Measurements from ENCODE around the gene CBLN3. TPM values are rescaled to one million over a fixed set of nuclear protein-coding genes. Genes with fewer than 3 reads are reported as not detected.

Gene CBLN3
- total RNA-seq, 2 donors from 2014 or later = 1.3 to 4.2 TPM

DNA sequence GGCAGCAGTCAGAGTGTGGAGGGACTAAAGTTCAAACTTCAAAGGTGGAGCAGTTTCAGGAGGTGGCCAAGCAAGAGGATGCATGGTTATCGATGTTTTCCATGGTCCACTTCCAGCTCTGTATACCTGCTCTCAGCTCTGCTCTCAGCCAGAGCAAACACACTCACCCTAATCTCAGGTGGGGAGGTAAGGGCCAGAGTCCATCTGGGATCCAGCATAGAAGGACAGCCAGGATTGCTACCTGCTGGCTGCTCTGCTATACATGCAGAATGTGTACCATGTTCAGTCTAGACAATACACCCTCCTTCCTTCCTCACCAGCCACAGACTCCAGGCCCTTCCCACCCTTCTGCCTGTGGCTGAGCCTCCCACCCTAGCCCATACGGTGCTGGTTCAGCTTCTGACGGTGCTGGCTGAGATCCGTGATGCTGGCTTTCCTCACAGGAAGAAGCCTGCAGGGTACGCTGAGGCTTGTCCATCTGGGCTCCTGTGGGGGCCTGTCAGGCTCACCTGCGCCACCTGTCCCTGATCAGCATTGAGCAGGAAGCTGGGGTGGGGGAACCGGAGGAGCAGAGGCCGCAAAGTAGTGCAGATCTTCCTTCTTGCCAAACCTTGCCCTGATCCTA, 2.4 kb downstream of the CBLN3 start:
- ATAC-seq (ENCODE audit: insufficient number of reproducible peaks, low FRiP score, low read depth) = no peak
- no peaks in the 10 kb centered on the region for H3K27me3 ChIP-seq (replicated peaks; ENCODE audit: insufficient read depth)
- H3K36me3 ChIP-seq = no peaks in the 10 kb centered on the region
- no peak overlapping the region for H3K4me3 ChIP-seq
- H3K27ac ChIP-seq = no peak overlapping the region
- DNase-seq (ENCODE audit: low spot score) = no peak
- TF ChIP-seq, protein P1, sequence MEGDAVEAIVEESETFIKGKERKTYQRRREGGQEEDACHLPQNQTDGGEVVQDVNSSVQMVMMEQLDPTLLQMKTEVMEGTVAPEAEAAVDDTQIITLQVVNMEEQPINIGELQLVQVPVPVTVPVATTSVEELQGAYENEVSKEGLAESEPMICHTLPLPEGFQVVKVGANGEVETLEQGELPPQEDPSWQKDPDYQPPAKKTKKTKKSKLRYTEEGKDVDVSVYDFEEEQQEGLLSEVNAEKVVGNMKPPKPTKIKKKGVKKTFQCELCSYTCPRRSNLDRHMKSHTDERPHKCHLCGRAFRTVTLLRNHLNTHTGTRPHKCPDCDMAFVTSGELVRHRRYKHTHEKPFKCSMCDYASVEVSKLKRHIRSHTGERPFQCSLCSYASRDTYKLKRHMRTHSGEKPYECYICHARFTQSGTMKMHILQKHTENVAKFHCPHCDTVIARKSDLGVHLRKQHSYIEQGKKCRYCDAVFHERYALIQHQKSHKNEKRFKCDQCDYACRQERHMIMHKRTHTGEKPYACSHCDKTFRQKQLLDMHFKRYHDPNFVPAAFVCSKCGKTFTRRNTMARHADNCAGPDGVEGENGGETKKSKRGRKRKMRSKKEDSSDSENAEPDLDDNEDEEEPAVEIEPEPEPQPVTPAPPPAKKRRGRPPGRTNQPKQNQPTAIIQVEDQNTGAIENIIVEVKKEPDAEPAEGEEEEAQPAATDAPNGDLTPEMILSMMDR (IDR thresholded peaks at IDR 0.05) = no peak
- H3K4me1 ChIP-seq (ENCODE audit: control insufficient read depth in 1 of 2, low read depth in 2 of 2) = peaks cover 17 to 34% of the 10 kb centered on the region in 2 donors
- no peaks in the 10 kb centered on the region for H3K9me3 ChIP-seq

GRCh38 chr14:24426150-24426911, 3.1 kb downstream of the CBLN3 start:
- Histone ChIP-seq H3K4me1 (ENCODE audit: control insufficient read depth in 1 of 2, low read depth in 2 of 2) (peaks cover 14 to 27% of the 10 kb centered on the region in 2 donors), H3K4me3 (no peak overlapping the region), H3K27me3 (replicated peaks; ENCODE audit: insufficient read depth) (no peaks in the 10 kb centered on the region), H3K27ac (no peak overlapping the region), H3K36me3 (no peaks in the 10 kb centered on the region), H3K9me3 (no peaks in the 10 kb centered on the region)
- TF ChIP-seq, protein P1 (IDR thresholded peaks at IDR 0.05) = no peak
- no peak for DNase-seq (ENCODE audit: low spot score)
- ATAC-seq (ENCODE audit: insufficient number of reproducible peaks, low FRiP score, low read depth) = no peak

- no peak overlapping the region for H3K4me3 ChIP-seq
- TF ChIP-seq, protein P1 (IDR thresholded peaks at IDR 0.05) = no peak
- no peaks in the 10 kb centered on the region for H3K9me3 ChIP-seq
- peak overlapping the region in 1 of 2 donors; percentile 3 for H3K27ac ChIP-seq
- H3K4me1 ChIP-seq (ENCODE audit: control insufficient read depth in 1 of 2, low read depth in 2 of 2) = peaks cover 9 to 21% of the 10 kb centered on the region in 2 donors
- H3K27me3 ChIP-seq (replicated peaks; ENCODE audit: insufficient read depth) = no peaks in the 10 kb centered on the region
- DNase-seq (ENCODE audit: low spot score) (no peak), ATAC-seq (ENCODE audit: insufficient number of reproducible peaks, low FRiP score, low read depth) (no peak)
- no peaks in the 10 kb centered on the region for H3K36me3 ChIP-seq
Measured at GRCh38 chr14:24425704-24426103, 3.8 kb downstream of the CBLN3 start.

GRCh38 chr14:24422694-24423601, 6.5 kb downstream of the CBLN3 start:
- Histone ChIP-seq H3K36me3 (no peaks in the 10 kb centered on the region), H3K4me3 (no peak overlapping the region), H3K27me3 (replicated peaks; ENCODE audit: insufficient read depth) (no peaks in the 10 kb centered on the region), H3K27ac (no peak overlapping the region), H3K9me3 (no peaks in the 10 kb centered on the region), H3K4me1 (ENCODE audit: control insufficient read depth in 1 of 2, low read depth in 2 of 2) (peaks cover 4 to 19% of the 10 kb centered on the region in 2 donors)
- DNase-seq (ENCODE audit: low spot score) (no peak), ATAC-seq (ENCODE audit: insufficient number of reproducible peaks, low FRiP score, low read depth) (no peak)
- TF ChIP-seq, protein P1 (IDR thresholded peaks at IDR 0.05) = no peak

GRCh38 chr14:24422261-24422660, 7.2 kb downstream of the CBLN3 start:
- ATAC-seq (ENCODE audit: insufficient number of reproducible peaks, low FRiP score, low read depth) = no peak
- Histone ChIP-seq H3K27ac (no peak overlapping the region), H3K36me3 (no peaks in the 10 kb centered on the region), H3K9me3 (no peaks in the 10 kb centered on the region), H3K27me3 (replicated peaks; ENCODE audit: insufficient read depth) (no peaks in the 10 kb centered on the region), H3K4me1 (ENCODE audit: control insufficient read depth in 1 of 2, low read depth in 2 of 2) (peaks cover 4 to 19% of the 10 kb centered on the region in 2 donors), H3K4me3 (no peak overlapping the region)
- no peak for DNase-seq (ENCODE audit: low spot score)
- TF ChIP-seq, protein P1 (IDR thresholded peaks at IDR 0.05) = no peak
